Liver (tissue), 9 donors: ENCODE measurements around the gene UBR4. TPM values are rescaled to one million over a fixed set of nuclear protein-coding genes. Genes with fewer than 3 reads are reported as not detected.
A peak's percentile ranks its signal among the peaks of the same experiment; 100 is the strongest.

Experiments
- DNase-seq: peaks from one replicate; pipeline ENCODE4 v3.0.0-alpha.2; 2017; ENCODE audit warnings: low spot score
- H3K27ac ChIP-seq, 2 donors: one replicate each; pipeline ENCODE4 v1.7.0; 2013; ENCODE audit warnings: inconsistent platforms in 2 of 2, low read length in 2 of 2, control low read depth in 1 of 2, low read depth in 1 of 2, mild to moderate bottlenecking in 1 of 2
- H3K27me3 ChIP-seq, 4 donors: one replicate each; pipeline versions ENCODE4 v1.6.1 to v1.7.0; 2013; ENCODE audit warnings: low read length in 3 of 4, inconsistent platforms in 1 of 4, mild to moderate bottlenecking in 1 of 4, moderate library complexity in 1 of 4; ENCODE audit not compliant: control insufficient read depth in 4 of 4, insufficient read depth in 4 of 4
- H3K36me3 ChIP-seq, 4 donors: one replicate each; pipeline versions ENCODE4 v1.6.1 to v1.7.0; 2013; ENCODE audit warnings: low read length in 3 of 4, mild to moderate bottlenecking in 3 of 4, low read depth in 1 of 4, moderate library complexity in 1 of 4; ENCODE audit not compliant: control insufficient read depth in 4 of 4, insufficient read depth in 3 of 4
- H3K4me1 ChIP-seq, 4 donors: one replicate each; pipeline versions ENCODE4 v1.6.1 to v1.7.0; 2013; ENCODE audit warnings: low read length in 3 of 4, mild to moderate bottlenecking in 3 of 4, moderate library complexity in 1 of 4; ENCODE audit not compliant: control insufficient read depth in 4 of 4, insufficient read depth in 4 of 4
- H3K4me3 ChIP-seq, 3 donors: one replicate each; pipeline versions ENCODE4 v1.6.1 to v1.7.0; 2013; ENCODE audit warnings: low read length in 3 of 3, control low read depth in 1 of 3, low read depth in 1 of 3, mild to moderate bottlenecking in 1 of 3
- H3K9ac ChIP-seq, 2 donors: one replicate each; pipeline ENCODE4 v1.7.0; 2013; ENCODE audit warnings: low read length in 2 of 2, mild to moderate bottlenecking in 2 of 2, moderate library complexity in 2 of 2, control low read depth in 1 of 2, low read depth in 1 of 2
- H3K9me3 ChIP-seq, 4 donors: one replicate each; pipeline versions ENCODE4 v1.6.1 to v1.7.0; 2013; ENCODE audit warnings: low read length in 3 of 4; ENCODE audit not compliant: control insufficient read depth in 4 of 4
- ATF3 ChIP-seq: IDR thresholded peaks from 2 replicates; pipeline ENCODE4 v1.6.1; 2016; ENCODE audit warnings: antibody characterized with exemption
- CTCF ChIP-seq: fragments of 150-350 bp; IDR thresholded peaks from 2 replicates; pipeline ENCODE4 v1.5.1; 2017; ENCODE audit warnings: improper control_type of control experiment, low read depth, low read length; ENCODE audit not compliant: missing input control
- EGR1 ChIP-seq, 2 donors: IDR thresholded peaks; 2 replicates each; pipeline ENCODE4 v1.6.1; 2016 to 2018; ENCODE audit warnings: antibody characterized with exemption in 2 of 2, low read depth in 2 of 2
- FOXA1 ChIP-seq: IDR thresholded peaks from 2 replicates; pipeline ENCODE4 v1.6.1; 2016; ENCODE audit warnings: antibody characterized with exemption
- FOXA2 ChIP-seq: IDR thresholded peaks from 2 replicates; pipeline ENCODE4 v1.6.1; 2016; ENCODE audit warnings: antibody characterized with exemption
- GABPA ChIP-seq, 2 donors: IDR thresholded peaks in 1 of 2; conservative IDR thresholded peaks in 1 of 2; 2 replicates each; pipeline ENCODE4 v1.6.1; 2016; ENCODE audit warnings: antibody characterized with exemption in 2 of 2, mild to moderate bottlenecking in 1 of 2, moderate library complexity in 1 of 2
- HNF4A ChIP-seq, 2 donors: conservative IDR thresholded peaks; 2 replicates each; pipeline ENCODE4 v1.6.1; 2016; ENCODE audit warnings: antibody characterized with exemption in 2 of 2, mild to moderate bottlenecking in 2 of 2
- HNF4G ChIP-seq: IDR thresholded peaks from 2 replicates; pipeline ENCODE4 v1.6.1; 2016; ENCODE audit warnings: antibody characterized with exemption
- JUND ChIP-seq, 2 donors: IDR thresholded peaks; 2 replicates each; pipeline ENCODE4 v1.6.1; 2016; ENCODE audit warnings: antibody characterized with exemption in 2 of 2
- MAX ChIP-seq: IDR thresholded peaks from 2 replicates; pipeline ENCODE4 v1.6.1; 2016; ENCODE audit warnings: antibody characterized with exemption
- NR2F2 ChIP-seq: IDR thresholded peaks from 2 replicates; pipeline ENCODE4 v1.6.1; 2016; ENCODE audit warnings: antibody characterized with exemption
- RAD21 ChIP-seq, 2 donors: IDR thresholded peaks; 2 replicates each; pipeline ENCODE4 v1.6.1; 2016; ENCODE audit warnings: antibody characterized with exemption in 2 of 2, mild to moderate bottlenecking in 2 of 2
- REST ChIP-seq: IDR thresholded peaks from 2 replicates; pipeline ENCODE4 v1.6.1; 2016; ENCODE audit warnings: antibody characterized with exemption, mild to moderate bottlenecking
- RXRA ChIP-seq, 2 donors: IDR thresholded peaks; 2 replicates each; pipeline ENCODE4 v1.6.1; 2017 to 2018; ENCODE audit warnings: antibody characterized with exemption in 2 of 2, mild to moderate bottlenecking in 1 of 2
- SP1 ChIP-seq: IDR thresholded peaks from 2 replicates; pipeline ENCODE4 v1.6.1; 2018; ENCODE audit warnings: antibody characterized with exemption, mild to moderate bottlenecking
- TAF1 ChIP-seq: conservative IDR thresholded peaks from 2 replicates; pipeline ENCODE4 v1.6.1; 2016; ENCODE audit warnings: antibody characterized with exemption, mild to moderate bottlenecking
- YY1 ChIP-seq: IDR thresholded peaks from 2 replicates; pipeline ENCODE4 v1.6.1; 2016; ENCODE audit warnings: antibody characterized with exemption, mild to moderate bottlenecking
- ZBTB33 ChIP-seq: IDR thresholded peaks from 2 replicates; pipeline ENCODE4 v1.6.1; 2016; ENCODE audit warnings: antibody characterized with exemption
- WGBS: extraction: QIAGEN DNeasy Blood & Tissue Kit; methylation state at CpG from one replicate; pipeline ENCODE4 v1.1.7; 2013; 5-methylcytosine and 5-hydroxymethylcytosine counted together
- polyA plus RNA-seq, 2 donors: library from polyadenylated mRNA; stranded (reverse) in 1 of 2; unstranded in 1 of 2; fragments of 200-250 nt in 1 of 2; fragments of >200 nt in 1 of 2; fragmentation: Nextera tagmentation in 1 of 2; extraction: Ambion mirVana in 1 of 2; gene quantifications; one replicate each; pipeline versions ENCODE4 v1.2.1 to v1.2.3, GENCODE V29; 2013 to 2015
- total RNA-seq, 2 donors: library from RNA; depleted of rRNA; stranded (reverse); fragments of >200 nt; gene quantifications; one replicate each; pipeline ENCODE4 v1.2.3, GENCODE V29; 2014
- donor health status: healthy.
- donor health status: healthy.
- donor health status: healthy.
- donor health status: healthy.
- donor health status: healthy.

The UBR4 gene
- total and polyA plus RNA-seq, 4 donors: 45.4 to 156 (median 86.9) TPM

GRCh38 chr1:19189270-19189669, 20.8 kb downstream of the UBR4 start:
- TF ChIP-seq YY1: peak; percentile 20
- no peak for TF ChIP-seq ZBTB33
- Histone ChIP-seq H3K4me1 (peaks cover 0 to 2% (median under 1%) of the 10 kb centered on the region in 4 donors), H3K27me3 (no peaks in the 10 kb centered on the region), H3K27ac (no peak overlapping the region), H3K9ac (no peak overlapping the region), H3K4me3 (no peak overlapping the region), H3K9me3 (no peaks in the 10 kb centered on the region), H3K36me3 (peaks cover 19 to 77% (median 59%) of the 10 kb centered on the region in 4 donors)
- DNase-seq: no peak
- WGBS: 42% methylated on average over 3 of the region's 3 CpGs

- no peak overlapping the region for H3K27ac ChIP-seq
- peaks cover 17 to 77% (median 58%) of the 10 kb centered on the region in 4 donors for H3K36me3 ChIP-seq
- peaks cover 0 to 2% (median under 1%) of the 10 kb centered on the region in 4 donors for H3K4me1 ChIP-seq
- DNase-seq: no peak
- H3K9ac ChIP-seq: no peak overlapping the region
- H3K9me3 ChIP-seq: no peaks in the 10 kb centered on the region
- no peaks in the 10 kb centered on the region for H3K27me3 ChIP-seq
- TF ChIP-seq HNF4A (conservative IDR thresholded peaks at IDR 0.05) (no peak), ATF3 (no peak), YY1 (no peak), HNF4G (no peak), RAD21 (IDR thresholded peaks at IDR 0.05) (no peak), RXRA (IDR thresholded peaks at IDR 0.05) (no peak), TAF1 (no peak), REST (no peak), MAX (no peak), JUND (IDR thresholded peaks at IDR 0.05) (no peak), EGR1 (IDR thresholded peaks at IDR 0.05; ENCODE audit: low read depth in 2 of 2) (no peak), CTCF (no peak), FOXA1 (no peak), GABPA (IDR thresholded peaks at IDR 0.05 in 1 of 2, conservative IDR thresholded peaks at IDR 0.05 in 1 of 2) (no peak), FOXA2 (no peak), ZBTB33 (no peak), NR2F2 (no peak), SP1 (no peak)
- no peak overlapping the region for H3K4me3 ChIP-seq
Measured at GRCh38 chr1:19187852-19188251, 22.2 kb downstream of the UBR4 start.
